CD4-positive, CD25-positive, alpha-beta regulatory T cell (primary cell): Measurements from ENCODE around the gene VPS45. TPM values are rescaled to one million over a fixed set of nuclear protein-coding genes. Genes with fewer than 3 reads are reported as not detected.

Experiments
- ATAC-seq, 2 donors: fragments of 150-1000 bp; cut with Tn5 transposase; one replicate each; pipeline ENCODE4 v1.10.0; 2021; ENCODE audit warnings: low read depth in 2 of 2, moderate number of reproducible peaks in 2 of 2, moderate library complexity in 1 of 2
- DNase-seq, 3 donors: peaks; one replicate each; pipeline versions ENCODE4 v3.0.0 to v3.0.0-alpha.2; 2012 to 2022; ENCODE audit warnings: mixed read lengths in 1 of 3
- H3K27ac ChIP-seq: one replicate; pipeline ENCODE4 v1.7.0; 2013; ENCODE audit warnings: mild to moderate bottlenecking, low read length; ENCODE audit not compliant: insufficient read depth, poor library complexity, severe bottlenecking
- H3K27me3 ChIP-seq: one replicate; pipeline ENCODE4 v1.7.0; 2013; ENCODE audit warnings: low read length; ENCODE audit not compliant: control insufficient read depth, insufficient read depth
- H3K36me3 ChIP-seq: one replicate; pipeline ENCODE4 v1.7.0; 2013; ENCODE audit warnings: mild to moderate bottlenecking, low read length, moderate library complexity; ENCODE audit not compliant: control insufficient read depth, insufficient read depth
- H3K4me1 ChIP-seq: 2 replicates; pipeline ENCODE4 v1.7.0; 2013; ENCODE audit warnings: mild to moderate bottlenecking, low read length; ENCODE audit not compliant: insufficient read depth, control insufficient read depth, poor library complexity, severe bottlenecking
- H3K4me3 ChIP-seq: one replicate; pipeline ENCODE4 v1.7.0; 2013; ENCODE audit warnings: low read depth, mild to moderate bottlenecking, low read length, moderate library complexity
- H3K9me3 ChIP-seq, 2 experiments: 1 replicate in 1 of 2; 2 replicates in 1 of 2; pipeline ENCODE4 v1.7.0; 2013; ENCODE audit warnings: low read length in 2 of 2, mild to moderate bottlenecking in 1 of 2, moderate library complexity in 1 of 2; ENCODE audit not compliant: control insufficient read depth in 2 of 2
- H3K27ac Mint-ChIP-seq, 3 donors: one replicate each; pipeline ENCODE4 v1.8.0; 2020 to 2022; ENCODE audit warnings: mild to moderate bottlenecking in 3 of 3, mixed read lengths in 3 of 3, moderate library complexity in 2 of 3
- H3K27me3 Mint-ChIP-seq: one replicate; pipeline ENCODE4 v1.8.0; 2022; ENCODE audit warnings: mild to moderate bottlenecking, mixed read lengths
- H3K36me3 Mint-ChIP-seq: one replicate; pipeline ENCODE4 v1.8.0; 2020; ENCODE audit warnings: mixed read lengths
- H3K4me1 Mint-ChIP-seq, 4 donors: one replicate each; pipeline ENCODE4 v1.8.0; 2020 to 2022; ENCODE audit warnings: mixed read lengths in 4 of 4, mild to moderate bottlenecking in 1 of 4
- H3K4me3 Mint-ChIP-seq, 4 donors: one replicate each; pipeline ENCODE4 v1.8.0; 2020 to 2022; ENCODE audit warnings: mild to moderate bottlenecking in 4 of 4, mixed read lengths in 4 of 4, moderate library complexity in 3 of 4
- H3K9me3 Mint-ChIP-seq, 7 donors: one replicate each; pipeline ENCODE4 v1.8.0; 2020 to 2022; ENCODE audit warnings: mixed read lengths in 7 of 7, mild to moderate bottlenecking in 3 of 7, moderate library complexity in 2 of 7
- polyA plus RNA-seq, 4 donors: library from polyadenylated mRNA; unstranded; fragments of 300-500 nt; fragmentation: Illumina TruSeq; gene quantifications; one replicate each; pipeline ENCODE4 v1.2.3, GENCODE V29; 2021
- total RNA-seq: library from RNA; stranded (reverse); gene quantifications from one replicate; pipeline ENCODE4 v1.2.3, GENCODE V29; 2022

The VPS45 gene
- total and polyA plus RNA-seq, 5 donors from 2014 or later = 23.4 to 27.8 (median 26.3) TPM

GRCh38 chr1:150073516-150073915 is 5.9 kb downstream of the VPS45 start:
- no peak for DNase-seq
- no peaks in the 10 kb centered on the region for H3K9me3 ChIP-seq
- no peak overlapping the region for H3K4me3 ChIP-seq
- peaks cover 28 to 51% (median 37%) of the 10 kb centered on the region in 4 donors for H3K4me1 Mint-ChIP-seq
- no peaks in the 10 kb centered on the region for H3K27me3 Mint-ChIP-seq
- H3K4me3 Mint-ChIP-seq = peak overlapping the region in 1 of 4 donors; percentile 74
- H3K27me3 ChIP-seq = no peaks in the 10 kb centered on the region
- H3K9me3 Mint-ChIP-seq = peaks cover 0 to 2% (median 0%) of the 10 kb centered on the region in 7 donors
- H3K4me1 ChIP-seq = peaks cover 4% of the 10 kb centered on the region
- H3K36me3 ChIP-seq = peaks cover 11% of the 10 kb centered on the region
- no peak for ATAC-seq
- peaks cover 25% of the 10 kb centered on the region for H3K36me3 Mint-ChIP-seq
- H3K27ac ChIP-seq = no peak overlapping the region
- peak overlapping the region in 1 of 3 donors; percentile 89 for H3K27ac Mint-ChIP-seq

GRCh38 chr1:150076066-150076465 is 8.5 kb downstream of the VPS45 start:
- peak in 1 of 2 donors; percentile 53 for ATAC-seq
- Mint-ChIP-seq H3K27ac (peak overlapping the region in 1 of 3 donors; percentile 47), H3K27me3 (no peaks in the 10 kb centered on the region), H3K4me3 (no peak overlapping the region), H3K4me1 (peaks cover 18 to 39% (median 21%) of the 10 kb centered on the region in 4 donors), H3K36me3 (peaks cover 23% of the 10 kb centered on the region), H3K9me3 (peaks cover 0 to 2% (median 0%) of the 10 kb centered on the region in 7 donors)
- DNase-seq = peak in 2 of 3 donors; percentile 12 to 50
- Histone ChIP-seq H3K9me3 (no peaks in the 10 kb centered on the region), H3K27me3 (no peaks in the 10 kb centered on the region), H3K4me1 (peaks cover 4% of the 10 kb centered on the region), H3K36me3 (peaks cover 18% of the 10 kb centered on the region), H3K27ac (no peak overlapping the region), H3K4me3 (no peak overlapping the region)

DNA sequence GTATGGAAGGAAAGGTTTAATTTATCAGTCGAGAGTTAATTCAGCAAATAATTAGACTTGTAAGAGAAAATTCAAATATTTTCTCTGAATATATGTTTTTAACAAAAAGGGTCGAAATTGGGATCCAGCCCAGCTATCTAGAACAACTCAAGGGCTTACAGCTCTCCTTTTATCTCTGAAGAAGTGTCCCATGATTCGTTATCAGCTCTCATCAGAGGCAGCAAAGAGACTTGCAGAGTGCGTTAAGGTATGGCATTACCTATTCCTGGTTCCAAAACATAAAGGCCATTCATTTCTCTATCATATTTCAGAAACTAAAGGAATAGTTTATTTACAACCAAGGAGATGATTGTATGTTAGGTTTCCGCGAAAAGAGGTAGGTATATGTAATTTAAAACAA is 9.4 kb downstream of the VPS45 start:
- peaks cover 4% of the 10 kb centered on the region for H3K4me1 ChIP-seq

GRCh38 chr1:150080784-150081183 is 13.2 kb downstream of the VPS45 start:
- no peaks in the 10 kb centered on the region for H3K9me3 ChIP-seq
- Mint-ChIP-seq H3K36me3 (peaks cover 51% of the 10 kb centered on the region), H3K27ac (no peak overlapping the region), H3K4me3 (no peak overlapping the region), H3K9me3 (no peaks in the 10 kb centered on the region), H3K27me3 (no peaks in the 10 kb centered on the region), H3K4me1 (peaks cover 8 to 22% (median 16%) of the 10 kb centered on the region in 4 donors)
- DNase-seq (no peak), ATAC-seq (no peak)
- H3K27me3 ChIP-seq = no peaks in the 10 kb centered on the region
- no peak overlapping the region for H3K4me3 ChIP-seq
- H3K4me1 ChIP-seq = peaks cover 4% of the 10 kb centered on the region
- H3K27ac ChIP-seq = no peak overlapping the region
- peaks cover 45% of the 10 kb centered on the region for H3K36me3 ChIP-seq

More for the DNA sequence above, 9.4 kb downstream of the VPS45 start:
- H3K27me3 ChIP-seq = no peaks in the 10 kb centered on the region
- no peaks in the 10 kb centered on the region for H3K27me3 Mint-ChIP-seq
- H3K4me1 Mint-ChIP-seq = peaks cover 18 to 39% (median 21%) of the 10 kb centered on the region in 4 donors
- H3K36me3 Mint-ChIP-seq = peaks cover 32% of the 10 kb centered on the region
- ATAC-seq (no peak), DNase-seq (no peak)
- H3K27ac Mint-ChIP-seq = peak overlapping the region in 1 of 3 donors; percentile 21
- no peak overlapping the region for H3K4me3 ChIP-seq
- H3K9me3 Mint-ChIP-seq = no peaks in the 10 kb centered on the region
- H3K4me3 Mint-ChIP-seq = no peak overlapping the region
- peaks cover 23% of the 10 kb centered on the region for H3K36me3 ChIP-seq
- H3K9me3 ChIP-seq = no peaks in the 10 kb centered on the region
- H3K27ac ChIP-seq = no peak overlapping the region

- no peaks in the 10 kb centered on the region for H3K9me3 Mint-ChIP-seq
- Histone ChIP-seq H3K36me3 (peaks cover 48% of the 10 kb centered on the region), H3K27ac (no peak overlapping the region), H3K4me1 (no peaks in the 10 kb centered on the region), H3K27me3 (no peaks in the 10 kb centered on the region), H3K4me3 (no peak overlapping the region), H3K9me3 (no peaks in the 10 kb centered on the region)
- ATAC-seq = no peak
- DNase-seq = no peak
- H3K4me1 Mint-ChIP-seq = peaks cover 2 to 19% (median 8%) of the 10 kb centered on the region in 4 donors
- H3K27me3 Mint-ChIP-seq = no peaks in the 10 kb centered on the region
- H3K36me3 Mint-ChIP-seq = peaks cover 56% of the 10 kb centered on the region
- H3K27ac Mint-ChIP-seq = no peak overlapping the region
- no peak overlapping the region for H3K4me3 Mint-ChIP-seq
Measured at GRCh38 chr1:150082494-150082893, 14.9 kb downstream of the VPS45 start.

DNA sequence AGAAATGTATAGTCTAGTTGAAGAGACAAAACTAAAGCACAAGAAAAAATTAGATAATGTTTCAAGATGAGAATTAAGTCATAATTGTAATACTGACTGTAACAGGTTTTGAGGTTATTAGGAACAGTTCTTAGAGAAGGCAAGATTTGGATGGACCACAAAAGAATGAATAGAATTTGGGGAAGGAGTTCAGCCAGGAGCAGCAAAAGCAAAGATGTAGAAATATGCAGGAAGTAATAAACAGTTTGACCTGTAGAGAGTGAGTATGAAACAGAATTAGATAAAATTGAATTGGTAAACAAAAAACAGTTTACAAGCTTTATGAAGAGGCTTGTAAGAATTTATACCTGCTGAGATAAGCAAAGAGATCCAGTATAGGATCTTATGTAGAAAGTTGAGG is 16.3 kb downstream of the VPS45 start:
- DNase-seq (no peak), ATAC-seq (no peak)
- H3K9me3 ChIP-seq = no peaks in the 10 kb centered on the region
- Mint-ChIP-seq H3K27ac (peak overlapping the region in 2 of 3 donors; percentile 2 to 39), H3K9me3 (no peaks in the 10 kb centered on the region), H3K4me3 (no peak overlapping the region), H3K36me3 (peaks cover 56% of the 10 kb centered on the region), H3K4me1 (peaks cover 2 to 13% (median 7%) of the 10 kb centered on the region in 4 donors), H3K27me3 (no peaks in the 10 kb centered on the region)
- H3K4me3 ChIP-seq = no peak overlapping the region
- H3K36me3 ChIP-seq = peaks cover 45% of the 10 kb centered on the region
- H3K27me3 ChIP-seq = no peaks in the 10 kb centered on the region
- H3K4me1 ChIP-seq = no peaks in the 10 kb centered on the region
- H3K27ac ChIP-seq = no peak overlapping the region

- Histone ChIP-seq H3K4me3 (no peak overlapping the region), H3K27me3 (no peaks in the 10 kb centered on the region), H3K27ac (no peak overlapping the region), H3K4me1 (no peaks in the 10 kb centered on the region), H3K9me3 (no peaks in the 10 kb centered on the region), H3K36me3 (peaks cover 41% of the 10 kb centered on the region)
- Mint-ChIP-seq H3K36me3 (peaks cover 55% of the 10 kb centered on the region), H3K27ac (no peak overlapping the region), H3K9me3 (no peaks in the 10 kb centered on the region), H3K4me3 (no peak overlapping the region), H3K27me3 (no peaks in the 10 kb centered on the region), H3K4me1 (peaks cover 5 to 17% (median 10%) of the 10 kb centered on the region in 4 donors)
- DNase-seq = no peak
- no peak for ATAC-seq
Measured at GRCh38 chr1:150085406-150085805, 17.8 kb downstream of the VPS45 start.

- ATAC-seq = no peak
- peaks cover 31% of the 10 kb centered on the region for H3K36me3 ChIP-seq
- H3K9me3 ChIP-seq = no peaks in the 10 kb centered on the region
- no peak overlapping the region for H3K4me3 Mint-ChIP-seq
- H3K27me3 Mint-ChIP-seq = no peaks in the 10 kb centered on the region
- peaks cover 15 to 33% (median 20%) of the 10 kb centered on the region in 4 donors for H3K4me1 Mint-ChIP-seq
- H3K4me1 ChIP-seq = peaks cover 3% of the 10 kb centered on the region
- H3K27ac ChIP-seq = no peak overlapping the region
- H3K36me3 Mint-ChIP-seq = peaks cover 47% of the 10 kb centered on the region
- H3K9me3 Mint-ChIP-seq = no peaks in the 10 kb centered on the region
- H3K4me3 ChIP-seq = no peak overlapping the region
- H3K27me3 ChIP-seq = no peaks in the 10 kb centered on the region
- H3K27ac Mint-ChIP-seq = peak overlapping the region in 1 of 3 donors; percentile 23
- DNase-seq = no peak
Measured at GRCh38 chr1:150087415-150087814, 19.8 kb downstream of the VPS45 start.
